Choroid plexus epithelial cell (primary cell): Measurements from ENCODE around the gene RBL2.

Source experiments
- DNase-seq: peaks from one replicate; pipeline ENCODE4 v3.0.0-alpha.2; 2010; ENCODE audit warnings: low read depth
- H3K4me3 ChIP-seq: 2 replicates; pipeline ENCODE4 v1.5.1; 2011; ENCODE audit warnings: low read depth, mild to moderate bottlenecking, control low read depth, low read length, moderate library complexity
- CTCF ChIP-seq: conservative IDR thresholded peaks from 2 replicates; pipeline ENCODE4 v1.5.1; 2011; ENCODE audit warnings: low read depth, mild to moderate bottlenecking, control low read depth, inconsistent platforms, low read length, moderate library complexity

RBL2 gene

GRCh38 chr16:53433509-53433908 is 762 bp upstream of the RBL2 start:
- no peak overlapping the region for H3K4me3 ChIP-seq
- TF ChIP-seq CTCF, result no peak
- DNase-seq, result no peak

GRCh38 chr16:53433930-53434376 is 318 bp upstream of the RBL2 start:
- peak overlapping the region; percentile 95 for H3K4me3 ChIP-seq
- TF ChIP-seq CTCF, result no peak

GRCh38 chr16:53435066-53435688 is 906 bp downstream of the RBL2 start:
- no peak for TF ChIP-seq CTCF
- peak overlapping the region; percentile 95 for H3K4me3 ChIP-seq
- DNase-seq, result peak; percentile 94

More at GRCh38 chr16:53433930-53434376, 318 bp upstream of the RBL2 start:
- DNase-seq, result no peak

DNA sequence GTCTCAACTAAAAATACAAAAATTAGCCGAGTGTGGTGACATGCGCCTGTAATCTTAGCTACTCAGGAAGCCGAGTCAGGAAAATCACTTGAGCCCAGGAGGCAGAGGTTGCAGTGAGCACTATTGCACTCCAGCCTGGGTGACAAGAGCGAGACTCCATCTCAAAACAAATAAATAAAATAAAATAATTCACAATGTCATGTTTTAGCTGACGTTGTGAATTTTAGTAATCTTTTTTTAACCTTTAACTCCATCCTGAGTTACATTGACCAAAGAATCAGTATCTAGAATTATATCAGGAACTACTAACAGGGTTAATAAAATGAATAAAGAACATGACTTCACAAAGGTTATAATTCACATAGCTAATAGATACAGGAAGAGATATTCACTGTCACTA is 5.9 kb downstream of the RBL2 start:
- DNase-seq, result no peak
- TF ChIP-seq CTCF, result no peak
- H3K4me3 ChIP-seq, result no peak overlapping the region

DNA sequence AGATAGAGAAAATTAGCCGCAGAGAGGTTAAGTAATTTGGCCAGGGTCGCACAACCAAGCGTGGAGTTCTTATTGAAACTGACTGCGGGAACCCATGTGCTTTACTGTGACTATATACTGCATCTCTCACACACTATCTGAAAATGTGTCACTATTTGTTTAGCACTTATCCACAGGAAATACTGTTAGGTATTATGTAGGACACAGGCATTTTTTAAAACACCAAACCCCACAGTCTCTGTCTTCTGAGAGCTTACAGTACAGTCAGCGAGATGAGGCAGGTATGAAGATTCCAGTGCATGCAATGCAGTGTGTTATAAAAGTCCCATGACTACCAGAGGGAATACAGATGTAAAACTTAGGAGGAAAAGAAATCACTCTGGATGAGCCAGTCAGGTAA is 11.3 kb downstream of the RBL2 start:
- DNase-seq, result no peak
- no peak overlapping the region for H3K4me3 ChIP-seq
- TF ChIP-seq CTCF, result no peak

GRCh38 chr16:53446090-53446489 is 11.8 kb downstream of the RBL2 start:
- H3K4me3 ChIP-seq, result no peak overlapping the region
- TF ChIP-seq CTCF, result no peak
- no peak for DNase-seq

DNA sequence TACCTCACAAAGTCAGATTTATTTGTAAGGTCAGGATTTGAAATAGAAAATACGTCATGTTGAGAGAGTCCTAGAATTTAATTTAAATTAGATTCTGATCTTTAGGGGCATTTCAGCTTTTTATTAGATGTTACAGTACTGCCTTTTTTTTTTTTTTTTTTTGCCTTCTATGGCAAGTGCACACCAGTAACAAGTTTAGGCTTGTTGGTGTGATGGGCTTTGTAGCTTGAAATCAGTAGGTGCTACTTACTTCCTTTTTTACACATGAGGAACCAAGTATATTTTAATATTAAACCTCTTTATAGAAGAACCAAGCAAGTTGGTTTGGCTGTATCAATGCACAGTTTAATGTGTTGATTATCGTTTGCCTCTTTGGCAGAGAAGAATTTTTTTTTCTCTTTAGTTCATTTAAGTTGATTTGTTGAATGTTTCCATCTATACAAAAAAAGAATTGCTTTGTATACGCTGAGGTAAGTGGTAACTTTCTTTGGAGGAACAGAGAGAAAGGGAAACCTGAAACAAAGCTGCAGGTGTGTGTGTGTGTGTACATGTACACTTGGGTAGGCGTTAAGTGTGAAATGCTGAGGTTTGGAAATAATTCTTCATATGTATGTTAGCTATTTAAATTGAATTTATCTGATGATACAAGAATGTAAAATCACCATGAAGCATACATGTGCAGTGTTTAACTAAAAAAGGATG is 15.7 kb downstream of the RBL2 start:
- no peak for TF ChIP-seq CTCF
- H3K4me3 ChIP-seq, result no peak overlapping the region
- no peak for DNase-seq
